IMR-90 (cell line): Measurements from ENCODE around the gene DUOX1. TPM values are rescaled to one million over a fixed set of nuclear protein-coding genes. Genes with fewer than 3 reads are reported as not detected.

Source experiments
- ATAC-seq: fragments of 200-7000 bp; cut with Tn5 transposase; 2 replicates; pipeline ENCODE4 v1.9.1; 2020; ENCODE audit warnings: low read depth, mild to moderate bottlenecking, moderate library complexity
- BruUV-seq: library from RNA; stranded (reverse); fragments of 400-500 nt; replicated peaks from 2 replicates; lab custom pipeline; 2021; lab: Mats Ljungman, UMichigan
- CTCF ChIA-PET: fragments of 300-600 bp; formaldehyde crosslinking; extraction: SDS; loops from one replicate; lab custom pipeline; 2021; ENCODE audit warnings: antibody characterized with exemption; lab: Yijun Ruan, JAX
- POLR2A ChIA-PET: fragments of 300-600 bp; sonication (Branson Sonifier 250); formaldehyde crosslinking; loops from one replicate; lab custom pipeline; 2022; ENCODE audit warnings: antibody characterized with exemption; ENCODE audit not compliant: unreplicated experiment; lab: Charles Lee
- DNase-seq: peaks from one replicate; pipeline ENCODE4 v3.0.0; 2013
- H2AFZ ChIP-seq: replicated peaks from 2 replicates; pipeline ENCODE3; 2013; ENCODE audit warnings: low read length, mild to moderate bottlenecking; ENCODE audit not compliant: poor library complexity
- H2AK5ac ChIP-seq: 2 replicates; pipeline ENCODE4 v1.6.1; 2013; ENCODE audit warnings: low read depth, low read length, inconsistent platforms
- H2AK9ac ChIP-seq: replicated peaks from 2 replicates; pipeline ENCODE3; 2013; ENCODE audit warnings: mild to moderate bottlenecking, low read depth, low read length, moderate library complexity; ENCODE audit not compliant: poor library complexity
- H2BK120ac ChIP-seq: 2 replicates; pipeline ENCODE4 v1.6.1; 2013; ENCODE audit warnings: low read depth, low read length, inconsistent platforms
- H2BK15ac ChIP-seq: 3 replicates; pipeline ENCODE4 v1.6.1; 2013; ENCODE audit warnings: low read depth, low read length, inconsistent platforms
- H2BK20ac ChIP-seq: 2 replicates; pipeline ENCODE4 v1.6.1; 2013; ENCODE audit warnings: low read depth, mild to moderate bottlenecking, inconsistent platforms, low read length, moderate library complexity
- H2BK5ac ChIP-seq: 2 replicates; pipeline ENCODE4 v1.6.1; 2013; ENCODE audit warnings: mild to moderate bottlenecking, low read depth, low read length, inconsistent platforms; ENCODE audit not compliant: poor library complexity, severe bottlenecking
- H3K14ac ChIP-seq: replicated peaks from 2 replicates; pipeline ENCODE4 v1.6.1; 2013; ENCODE audit warnings: low read depth, low read length, inconsistent platforms
- H3K18ac ChIP-seq: 2 replicates; pipeline ENCODE4 v1.6.1; 2013; ENCODE audit warnings: low read depth, low read length, control low read depth
- H3K23ac ChIP-seq: 2 replicates; pipeline ENCODE4 v1.6.1; 2013; ENCODE audit warnings: low read depth, low read length, inconsistent platforms
- H3K27ac ChIP-seq: 2 replicates; pipeline ENCODE4 v1.5.1; 2013; ENCODE audit warnings: mild to moderate bottlenecking, control low read depth, low read length; ENCODE audit not compliant: insufficient read depth
- H3K27me3 ChIP-seq: 2 replicates; pipeline ENCODE4 v1.6.1; 2013; ENCODE audit warnings: low read length; ENCODE audit not compliant: control insufficient read depth, insufficient read depth
- H3K36me3 ChIP-seq: 2 replicates; pipeline ENCODE4 v1.6.1; 2013; ENCODE audit warnings: low read length, mixed read lengths; ENCODE audit not compliant: control insufficient read depth, insufficient read depth
- H3K4ac ChIP-seq: 2 replicates; pipeline ENCODE4 v1.6.1; 2013; ENCODE audit warnings: low read depth, low read length, inconsistent platforms
- H3K4me1 ChIP-seq: 2 replicates; pipeline ENCODE4 v1.6.1; 2013; ENCODE audit warnings: low read length, mixed read lengths; ENCODE audit not compliant: control insufficient read depth, insufficient read depth
- H3K4me2 ChIP-seq: 2 replicates; pipeline ENCODE4 v1.6.1; 2013; ENCODE audit warnings: low read depth, mild to moderate bottlenecking, control low read depth, low read length, moderate library complexity
- H3K4me3 ChIP-seq: 2 replicates; pipeline ENCODE4 v1.5.1; 2013; ENCODE audit warnings: low read depth, mild to moderate bottlenecking, control low read depth, low read length, moderate library complexity; ENCODE audit not compliant: insufficient read depth
- H3K56ac ChIP-seq: 2 replicates; pipeline ENCODE4 v1.6.1; 2013; ENCODE audit warnings: low read length, inconsistent platforms; ENCODE audit not compliant: insufficient read depth; ENCODE audit errors: extremely low read depth
- H3K79me1 ChIP-seq, 2 experiments: 2 replicates each; pipeline ENCODE4 v1.6.1; 2013; ENCODE audit warnings: low read length in 2 of 2, inconsistent platforms in 1 of 2, low read depth in 1 of 2
- H3K9ac ChIP-seq: 2 replicates; pipeline ENCODE4 v1.6.1; 2013; ENCODE audit warnings: low read depth, low read length, control low read depth
- H3K9me1 ChIP-seq: 2 replicates; pipeline ENCODE4 v1.6.1; 2013; ENCODE audit warnings: low read length, inconsistent platforms; ENCODE audit not compliant: insufficient read depth
- H3K9me3 ChIP-seq: 2 replicates; pipeline ENCODE4 v1.6.1; 2013; ENCODE audit warnings: low read length; ENCODE audit not compliant: control insufficient read depth, insufficient read depth
- H4K20me1 ChIP-seq: 2 replicates; pipeline ENCODE4 v1.6.1; 2013; ENCODE audit warnings: low read length, inconsistent platforms; ENCODE audit not compliant: insufficient read depth
- H4K5ac ChIP-seq: 2 replicates; pipeline ENCODE4 v1.6.1; 2013; ENCODE audit warnings: mild to moderate bottlenecking, low read depth, low read length, control low read depth
- H4K8ac ChIP-seq, 2 experiments: 2 replicates each; pipeline ENCODE4 v1.6.1; 2013; ENCODE audit warnings: low read depth in 2 of 2, low read length in 2 of 2, control low read depth in 1 of 2, inconsistent platforms in 1 of 2
- H4K91ac ChIP-seq: 2 replicates; pipeline ENCODE4 v1.6.1; 2013; ENCODE audit warnings: low read depth, low read length, inconsistent platforms; ENCODE audit not compliant: insufficient read depth
- CTCF ChIP-seq: conservative IDR thresholded peaks from 2 replicates; pipeline ENCODE4 v1.5.1; 2012; ENCODE audit warnings: mild to moderate bottlenecking, low read depth, low read length, improper control_type of control experiment
- FOS ChIP-seq: fragments of 150-350 bp; IDR thresholded peaks from 2 replicates; pipeline ENCODE4 v1.6.1; 2016; ENCODE audit warnings: low read depth, low read length
- USF2 ChIP-seq: fragments of 150-350 bp; IDR thresholded peaks from 2 replicates; pipeline ENCODE4 v1.6.1; 2017; ENCODE audit warnings: mild to moderate bottlenecking, antibody characterized with exemption, low read length, low read depth
- WGBS, 2 experiments: methylation state at CpG; one replicate each; pipeline versions ENCODE4 v1.1.5 to v1.1.7; 2013; ENCODE audit warnings: missing lambda C conversion rate in 2 of 2; ENCODE audit not compliant: insufficient read length in 1 of 2; ENCODE audit errors: extremely low coverage in 2 of 2; 5-methylcytosine and 5-hydroxymethylcytosine counted together
- dilution Hi-C: fragments of 300-500 bp; cut with HindIII; formaldehyde crosslinking; loops from one replicate; pipeline ENCODE4 v1.14.3; 2018; ENCODE audit warnings: low sequenced_read_pairs; ENCODE audit not compliant: unreplicated experiment
- in situ Hi-C: fragments of 300-500 bp; cut with MboI; formaldehyde crosslinking; loops from 3 replicates; pipeline ENCODE4 v1.14.3; 2019; ENCODE audit warnings: low sequenced_read_pairs, inconsistent platforms, mixed read lengths
- intact Hi-C: fragments of 100-400 bp; cut with micrococcal nuclease; formaldehyde crosslinking; loops from 2 replicates; pipeline ENCODE4 v1.10.0; 2022
- polyA plus RNA-seq, 3 experiments: library from polyadenylated mRNA; depleted of rRNA; stranded (reverse); fragments of >200 nt; gene quantifications; 2 replicates each; pipeline ENCODE4 v1.2.3, GENCODE V29; 2012; ENCODE audit warnings: low replicate concordance in 1 of 3
- total RNA-seq: library from RNA; depleted of rRNA; stranded (reverse); fragments of >200 nt; gene quantifications from 2 replicates; pipeline ENCODE4 v1.2.3, GENCODE V29; 2012

Gene DUOX1
- total and polyA plus RNA-seq, 2 of the 4 experiments (the other 2 are of a cell fraction): not detected

GRCh38 chr15:45137703-45138102 lies 7.9 kb downstream of the DUOX1 start:
- Histone ChIP-seq H4K91ac (no peak overlapping the region), H3K9me1 (no peaks in the 10 kb centered on the region), H2BK15ac (no peak overlapping the region), H4K20me1 (no peaks in the 10 kb centered on the region), H3K56ac (no peak overlapping the region), H3K79me1 (no peaks in the 10 kb centered on the region), H3K14ac (no peak overlapping the region), H3K4ac (no peak overlapping the region), H3K4me3 (no peak overlapping the region), H3K27me3 (peaks cover 67% of the 10 kb centered on the region), H4K8ac (no peak overlapping the region), H3K9me3 (peaks cover 3% of the 10 kb centered on the region; the same call in 1 of the 2 replicates), H2AK9ac (no peak overlapping the region), H2BK20ac (no peak overlapping the region), H2AFZ (no peak overlapping the region), H3K18ac (no peak overlapping the region), H2AK5ac (no peak overlapping the region), H3K9ac (no peak overlapping the region), H4K5ac (no peak overlapping the region), H3K27ac (no peak overlapping the region), H3K4me2 (no peak overlapping the region), H2BK120ac (no peak overlapping the region), H3K36me3 (no peaks in the 10 kb centered on the region), H2BK5ac (no peak overlapping the region), H3K4me1 (no peaks in the 10 kb centered on the region), H3K23ac (no peak overlapping the region)
- ATAC-seq (no peak), DNase-seq (no peak)
- 40% methylated on average over 1 of the region's 8 CpGs; no CpG with 5 or more reads in 1 of the 2 experiments for WGBS, 2 experiments
- POLR2A ChIA-PET: no interaction called here
- no TSS peak for BruUV-seq
- CTCF ChIA-PET: interaction anchor here (0.5 kb wide), 1 partner anchor 219 kb away, joined by 4 read pairs; no protein-coding TSS in a partner anchor
- in situ Hi-C loops: no loop called here
- TF ChIP-seq FOS (no peak), CTCF (no peak), USF2 (no peak)
- intact Hi-C loops: no loop called here
- dilution Hi-C loops: no loop called here
